ENCODE data around the gene TPSAB1. TPM values are rescaled to one million over a fixed set of nuclear protein-coding genes. Genes with fewer than 3 reads are reported as not detected.

Gene TPSAB1
- total RNA-seq, 2 experiments from 2014 or later = not detected

- Mint-ChIP-seq H3K36me3 (ENCODE audit: low read depth) (no peaks in the 10 kb centered on the region), H3K27me3 (no peaks in the 10 kb centered on the region), H3K4me3 (no peak overlapping the region), H3K9me3 (no peaks in the 10 kb centered on the region), H3K4me1 (ENCODE audit: low read depth) (no peaks in the 10 kb centered on the region), H3K27ac (no peak overlapping the region)
- CTCF ChIA-PET = no interaction called here
- no peak for DNase-seq
- no peak for ATAC-seq
- TF ChIP-seq, protein P1, sequence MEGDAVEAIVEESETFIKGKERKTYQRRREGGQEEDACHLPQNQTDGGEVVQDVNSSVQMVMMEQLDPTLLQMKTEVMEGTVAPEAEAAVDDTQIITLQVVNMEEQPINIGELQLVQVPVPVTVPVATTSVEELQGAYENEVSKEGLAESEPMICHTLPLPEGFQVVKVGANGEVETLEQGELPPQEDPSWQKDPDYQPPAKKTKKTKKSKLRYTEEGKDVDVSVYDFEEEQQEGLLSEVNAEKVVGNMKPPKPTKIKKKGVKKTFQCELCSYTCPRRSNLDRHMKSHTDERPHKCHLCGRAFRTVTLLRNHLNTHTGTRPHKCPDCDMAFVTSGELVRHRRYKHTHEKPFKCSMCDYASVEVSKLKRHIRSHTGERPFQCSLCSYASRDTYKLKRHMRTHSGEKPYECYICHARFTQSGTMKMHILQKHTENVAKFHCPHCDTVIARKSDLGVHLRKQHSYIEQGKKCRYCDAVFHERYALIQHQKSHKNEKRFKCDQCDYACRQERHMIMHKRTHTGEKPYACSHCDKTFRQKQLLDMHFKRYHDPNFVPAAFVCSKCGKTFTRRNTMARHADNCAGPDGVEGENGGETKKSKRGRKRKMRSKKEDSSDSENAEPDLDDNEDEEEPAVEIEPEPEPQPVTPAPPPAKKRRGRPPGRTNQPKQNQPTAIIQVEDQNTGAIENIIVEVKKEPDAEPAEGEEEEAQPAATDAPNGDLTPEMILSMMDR (IDR thresholded peaks at IDR 0.05) = no peak
- intact Hi-C loops (cut with micrococcal nuclease) = no loop called here
- POLR2A ChIA-PET = no interaction called here
Measured at GRCh38 chr16:1215574-1216295, 24.8 kb upstream of the TPSAB1 start.

DNA sequence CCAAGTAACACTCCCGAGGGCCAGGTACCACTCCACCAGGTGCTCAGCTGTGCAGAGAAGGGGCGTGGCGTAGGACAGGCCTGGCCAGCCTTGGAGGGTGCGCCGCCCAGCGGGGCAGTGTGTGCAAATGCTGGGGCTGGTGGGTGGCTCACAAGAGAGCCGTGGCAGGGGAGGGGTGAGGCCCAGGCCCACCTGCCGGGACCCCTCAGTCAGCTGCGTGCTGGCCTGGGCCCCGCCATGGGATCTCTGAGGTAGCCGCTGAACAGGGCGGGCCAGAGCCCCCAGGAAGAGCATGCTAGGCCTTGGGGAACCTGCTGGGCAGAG lies 24.2 kb upstream of the TPSAB1 start:
- intact Hi-C loops (cut with micrococcal nuclease) = no loop called here
- no peaks in the 10 kb centered on the region for H3K9me3 Mint-ChIP-seq
- no peaks in the 10 kb centered on the region for H3K4me1 Mint-ChIP-seq (ENCODE audit: low read depth)
- H3K36me3 Mint-ChIP-seq (ENCODE audit: low read depth) = no peaks in the 10 kb centered on the region
- TF ChIP-seq, protein P1 (IDR thresholded peaks at IDR 0.05) = no peak
- POLR2A ChIA-PET = no interaction called here
- CTCF ChIA-PET = no interaction called here
- H3K27me3 Mint-ChIP-seq = no peaks in the 10 kb centered on the region
- DNase-seq (no peak), ATAC-seq (no peak)
- no peak overlapping the region for H3K27ac Mint-ChIP-seq
- H3K4me3 Mint-ChIP-seq = no peak overlapping the region

DNA sequence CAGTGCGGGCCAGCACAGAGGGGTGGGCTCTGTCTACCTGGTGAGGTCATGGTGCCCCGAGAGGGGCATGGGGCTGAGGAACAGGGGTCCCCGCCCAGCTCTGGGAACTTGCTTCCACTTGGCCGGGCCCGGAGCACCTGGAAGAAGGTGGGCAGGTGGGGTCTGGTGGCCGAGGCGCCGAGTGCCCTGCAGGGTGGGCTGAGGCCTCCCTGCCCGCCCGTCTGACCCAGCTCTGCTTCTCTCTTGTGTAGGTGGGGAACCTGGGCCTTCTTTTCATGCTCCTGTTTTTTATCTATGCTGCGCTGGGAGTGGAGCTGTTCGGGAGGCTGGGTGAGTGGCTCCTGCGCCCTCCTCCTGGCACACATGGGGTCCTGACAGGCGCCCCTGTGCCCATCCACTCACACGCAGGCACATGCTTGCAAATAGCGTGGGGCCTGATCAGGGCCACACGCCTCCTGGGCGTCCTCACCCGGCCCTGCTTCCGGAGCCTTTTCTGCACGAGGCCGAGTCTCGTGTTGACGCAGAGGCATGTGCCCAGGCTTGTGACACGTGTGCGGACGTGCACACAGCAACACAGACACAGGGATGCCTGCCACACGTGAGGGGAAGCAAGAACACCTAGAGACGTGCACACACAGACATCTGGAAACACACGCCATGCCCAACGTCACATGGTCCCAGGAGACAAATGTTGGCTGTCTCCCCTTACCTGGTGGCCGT lies 23.7 kb upstream of the TPSAB1 start:
- Mint-ChIP-seq H3K36me3 (ENCODE audit: low read depth) (no peaks in the 10 kb centered on the region), H3K4me3 (no peak overlapping the region), H3K27ac (no peak overlapping the region), H3K4me1 (ENCODE audit: low read depth) (no peaks in the 10 kb centered on the region), H3K9me3 (no peaks in the 10 kb centered on the region), H3K27me3 (no peaks in the 10 kb centered on the region)
- DNase-seq (no peak), ATAC-seq (no peak)
- intact Hi-C loops (cut with micrococcal nuclease) = no loop called here
- ChIA-PET CTCF (no interaction called here), POLR2A (no interaction called here)
- TF ChIP-seq, protein P1 (IDR thresholded peaks at IDR 0.05) = no peak

GRCh38 chr16:1217526-1217925 lies 23.0 kb upstream of the TPSAB1 start:
- ATAC-seq = no peak
- CTCF ChIA-PET = no interaction called here
- Mint-ChIP-seq H3K4me3 (no peak overlapping the region), H3K27me3 (no peaks in the 10 kb centered on the region), H3K27ac (no peak overlapping the region), H3K36me3 (ENCODE audit: low read depth) (no peaks in the 10 kb centered on the region), H3K9me3 (no peaks in the 10 kb centered on the region), H3K4me1 (ENCODE audit: low read depth) (no peaks in the 10 kb centered on the region)
- intact Hi-C loops (cut with micrococcal nuclease) = no loop called here
- no peak for DNase-seq
- POLR2A ChIA-PET = no interaction called here
- TF ChIP-seq, protein P1 (IDR thresholded peaks at IDR 0.05) = no peak

DNA sequence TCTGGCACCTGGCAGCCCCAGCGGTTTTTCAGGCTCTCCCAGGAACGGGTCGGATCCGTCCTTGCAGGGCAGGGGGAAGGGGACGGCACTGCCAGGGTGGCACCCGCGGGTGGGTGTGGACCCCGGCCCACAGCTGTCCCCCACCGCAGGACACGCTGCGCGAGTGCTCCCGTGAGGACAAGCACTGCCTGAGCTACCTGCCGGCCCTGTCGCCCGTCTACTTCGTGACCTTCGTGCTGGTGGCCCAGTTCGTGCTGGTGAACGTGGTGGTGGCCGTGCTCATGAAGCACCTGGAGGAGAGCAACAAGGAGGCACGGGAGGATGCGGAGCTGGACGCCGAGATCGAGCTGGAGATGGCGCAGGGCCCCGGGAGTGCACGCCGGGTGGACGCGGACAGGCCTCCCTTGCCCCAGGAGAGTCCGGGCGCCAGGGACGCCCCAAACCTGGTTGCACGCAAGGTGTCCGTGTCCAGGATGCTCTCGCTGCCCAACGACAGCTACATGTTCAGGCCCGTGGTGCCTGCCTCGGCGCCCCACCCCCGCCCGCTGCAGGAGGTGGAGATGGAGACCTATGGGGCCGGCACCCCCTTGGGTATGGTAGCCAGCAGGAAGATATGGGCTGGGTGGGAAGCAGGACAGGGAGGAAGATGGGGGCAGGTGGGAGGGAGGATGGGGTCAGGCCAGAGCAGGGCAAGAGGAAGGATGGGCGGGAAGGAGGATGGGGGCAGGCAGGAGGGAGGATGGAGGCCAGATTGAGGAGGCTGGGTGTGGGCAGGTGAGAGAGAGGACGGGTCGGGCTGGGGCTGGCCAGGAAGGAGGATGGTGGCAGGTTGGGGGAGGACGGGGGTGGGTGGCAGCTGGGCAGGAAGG lies 22.2 kb upstream of the TPSAB1 start:
- ChIA-PET POLR2A (no interaction called here), CTCF (no interaction called here)
- no peaks in the 10 kb centered on the region for H3K4me1 Mint-ChIP-seq (ENCODE audit: low read depth)
- no peaks in the 10 kb centered on the region for H3K36me3 Mint-ChIP-seq (ENCODE audit: low read depth)
- H3K27ac Mint-ChIP-seq = no peak overlapping the region
- H3K27me3 Mint-ChIP-seq = no peaks in the 10 kb centered on the region
- ATAC-seq (no peak), DNase-seq (no peak)
- intact Hi-C loops (cut with micrococcal nuclease) = no loop called here
- H3K4me3 Mint-ChIP-seq = no peak overlapping the region
- TF ChIP-seq, protein P1 (IDR thresholded peaks at IDR 0.05) = no peak
- no peaks in the 10 kb centered on the region for H3K9me3 Mint-ChIP-seq

Data from activated CD8-positive, alpha-beta T cell treated with anti-CD3 and anti-CD28 coated beads for 36 hours (primary cell).